ENCODE data around the gene CABLES1.
"Not testable (repeated sequence)": the region's sequence is repeated elsewhere in the genome, so short reads cannot be mapped to it uniquely, and the experiment has no call there.

The CABLES1 gene

GRCh38 chr18:23241833-23242496 lies 106.7 kb downstream of the CABLES1 start:
- not testable (repeated sequence) for DNase-seq (ENCODE audit: low read depth in 3 of 3)

DNA sequence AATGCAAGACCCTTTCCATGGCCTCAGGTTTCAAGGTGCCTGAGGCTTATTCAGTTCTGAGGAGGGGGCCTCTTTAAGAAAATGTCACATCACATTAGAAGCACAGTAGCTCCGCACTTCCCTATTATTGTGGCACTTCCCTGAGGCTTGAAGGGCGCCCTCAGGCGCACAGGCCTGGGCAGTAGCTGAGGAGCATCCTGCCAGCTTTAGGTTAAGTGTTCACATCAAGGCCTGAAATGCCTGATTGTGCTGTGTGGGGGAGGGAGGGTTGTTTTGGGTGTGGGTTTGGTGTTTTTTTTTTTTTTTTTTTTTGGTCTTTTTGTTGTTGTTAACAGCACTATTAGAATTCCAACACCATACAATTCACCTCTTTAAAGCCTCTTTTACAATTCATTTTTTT lies 107.9 kb downstream of the CABLES1 start:
- no peak for DNase-seq (ENCODE audit: low read depth in 3 of 3)

- no peak for DNase-seq (ENCODE audit: low read depth in 3 of 3)
Observed at GRCh38 chr18:23243816-23244215, 108.5 kb downstream of the CABLES1 start.

DNA sequence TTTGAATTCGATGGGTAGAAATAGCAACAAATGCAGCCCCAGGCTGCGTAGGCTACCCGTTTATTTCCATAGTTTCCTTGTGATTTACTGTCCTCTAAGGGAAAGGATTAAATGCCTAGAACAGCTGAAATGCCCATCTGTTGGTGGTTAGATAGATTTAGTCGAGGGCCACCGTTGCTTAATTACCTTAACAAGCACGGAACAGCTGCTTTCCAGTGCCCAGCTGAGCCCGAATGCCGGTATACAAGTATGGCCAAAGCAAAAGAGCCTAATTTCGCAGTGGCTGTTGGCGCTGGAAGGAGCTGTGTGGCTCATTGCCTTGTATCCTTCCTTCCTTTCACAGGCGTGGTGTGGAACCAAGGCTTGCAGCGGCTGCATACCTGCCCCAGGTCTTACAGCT lies 109.1 kb downstream of the CABLES1 start:
- no peak for DNase-seq (ENCODE audit: low read depth in 3 of 3)

DNA sequence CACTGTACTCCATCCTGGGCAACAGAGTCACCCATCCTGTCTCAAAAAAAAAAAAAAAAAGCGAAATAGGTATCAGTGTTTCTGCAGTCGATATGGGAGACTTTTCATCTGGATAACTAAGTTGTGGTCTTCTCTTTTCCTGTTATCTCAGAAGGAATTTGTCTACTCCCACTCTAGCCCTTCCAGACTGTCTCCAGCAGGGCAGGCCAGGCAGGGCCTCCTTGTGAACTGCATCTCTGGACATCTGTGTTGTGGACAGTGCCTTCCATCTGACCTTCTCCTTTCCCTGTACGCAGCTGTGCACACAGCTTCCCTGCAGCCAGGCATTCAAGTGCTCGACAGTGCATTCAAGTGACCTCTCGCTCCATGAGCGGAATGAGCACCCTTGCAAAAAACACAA lies 110.2 kb downstream of the CABLES1 start:
- DNase-seq (ENCODE audit: low read depth in 3 of 3): no peak

DNA sequence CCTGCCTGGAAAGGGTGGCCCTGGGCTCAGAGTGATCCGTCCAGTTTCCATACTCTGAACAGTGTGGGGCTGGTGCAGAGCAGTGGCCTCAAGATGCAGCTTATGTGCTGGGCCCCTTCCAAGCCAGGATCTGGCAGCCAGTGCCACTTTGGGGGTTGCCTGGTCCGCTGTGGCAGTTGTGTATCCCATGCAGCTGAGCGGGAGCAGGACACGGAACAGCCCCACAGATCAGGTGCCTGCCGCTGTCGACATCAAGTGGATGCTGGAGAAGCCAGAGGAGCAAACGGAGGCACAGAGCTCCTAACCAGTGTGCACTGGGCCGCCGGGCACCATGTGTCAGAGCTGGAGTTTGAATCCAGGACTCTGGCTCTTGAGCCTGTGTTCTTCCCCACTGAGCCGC lies 112.0 kb downstream of the CABLES1 start:
- no peak for DNase-seq (ENCODE audit: low read depth in 3 of 3)

DNA sequence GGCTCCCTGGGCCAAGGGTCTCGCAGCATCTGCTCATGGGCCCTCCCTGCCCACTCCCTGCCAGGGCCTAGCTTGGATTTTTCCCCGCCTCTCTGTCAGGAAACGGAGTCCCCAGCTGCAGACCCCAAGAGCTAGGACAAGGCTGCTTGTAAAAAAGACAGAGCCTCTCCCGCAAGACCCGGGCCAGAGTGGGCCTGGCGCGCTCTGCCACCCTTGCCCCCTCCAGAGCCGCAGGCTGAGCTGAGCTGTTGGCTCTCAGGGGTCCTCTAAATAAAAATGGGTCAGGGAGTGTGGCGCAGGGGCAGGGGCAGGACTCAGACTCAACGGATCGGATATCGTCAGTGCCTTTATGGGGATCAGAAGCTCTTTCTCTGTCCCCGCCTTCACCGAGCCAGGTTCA lies 112.6 kb downstream of the CABLES1 start:
- no peak for DNase-seq (ENCODE audit: low read depth in 3 of 3)

- DNase-seq (ENCODE audit: low read depth in 3 of 3): no peak
Observed at GRCh38 chr18:23248826-23249225, 113.5 kb downstream of the CABLES1 start.

GRCh38 chr18:23249348-23249747 lies 114.1 kb downstream of the CABLES1 start:
- no peak for DNase-seq (ENCODE audit: low read depth in 3 of 3)

- no peak for DNase-seq (ENCODE audit: low read depth in 3 of 3)
Observed at GRCh38 chr18:23250893-23251656, 115.8 kb downstream of the CABLES1 start.

DNA sequence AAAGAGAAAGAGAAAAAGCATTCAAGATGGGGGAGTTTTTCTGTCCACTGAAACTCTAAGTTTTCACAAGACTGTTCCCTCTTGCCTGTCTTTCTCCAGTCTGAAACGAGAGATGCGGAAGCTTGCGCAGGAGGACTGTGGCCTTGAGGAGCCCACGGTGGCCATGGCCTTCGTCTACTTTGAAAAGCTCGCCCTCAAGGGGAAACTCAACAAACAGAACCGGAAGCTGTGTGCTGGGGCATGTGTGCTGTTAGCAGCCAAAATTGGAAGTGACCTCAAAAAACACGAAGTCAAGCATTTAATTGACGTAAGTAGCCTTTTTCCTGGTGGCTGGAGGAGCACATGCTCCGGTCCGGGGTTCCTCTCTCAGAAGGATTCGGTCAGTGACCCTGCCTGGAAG lies 118.3 kb downstream of the CABLES1 start:
- no peak for DNase-seq (ENCODE audit: low read depth in 3 of 3)

GRCh38 chr18:23257137-23257536 lies 121.9 kb downstream of the CABLES1 start:
- DNase-seq (ENCODE audit: low read depth in 3 of 3): no peak

- no peak for DNase-seq (ENCODE audit: low read depth in 3 of 3)
Observed at GRCh38 chr18:23257686-23258565, 122.6 kb downstream of the CABLES1 start.

GRCh38 chr18:23258566-23259469 lies 123.5 kb downstream of the CABLES1 start:
- no peak for DNase-seq (ENCODE audit: low read depth in 3 of 3)

GRCh38 chr18:23259701-23260681 lies 124.7 kb downstream of the CABLES1 start:
- DNase-seq (ENCODE audit: low read depth in 3 of 3): no peak

DNA sequence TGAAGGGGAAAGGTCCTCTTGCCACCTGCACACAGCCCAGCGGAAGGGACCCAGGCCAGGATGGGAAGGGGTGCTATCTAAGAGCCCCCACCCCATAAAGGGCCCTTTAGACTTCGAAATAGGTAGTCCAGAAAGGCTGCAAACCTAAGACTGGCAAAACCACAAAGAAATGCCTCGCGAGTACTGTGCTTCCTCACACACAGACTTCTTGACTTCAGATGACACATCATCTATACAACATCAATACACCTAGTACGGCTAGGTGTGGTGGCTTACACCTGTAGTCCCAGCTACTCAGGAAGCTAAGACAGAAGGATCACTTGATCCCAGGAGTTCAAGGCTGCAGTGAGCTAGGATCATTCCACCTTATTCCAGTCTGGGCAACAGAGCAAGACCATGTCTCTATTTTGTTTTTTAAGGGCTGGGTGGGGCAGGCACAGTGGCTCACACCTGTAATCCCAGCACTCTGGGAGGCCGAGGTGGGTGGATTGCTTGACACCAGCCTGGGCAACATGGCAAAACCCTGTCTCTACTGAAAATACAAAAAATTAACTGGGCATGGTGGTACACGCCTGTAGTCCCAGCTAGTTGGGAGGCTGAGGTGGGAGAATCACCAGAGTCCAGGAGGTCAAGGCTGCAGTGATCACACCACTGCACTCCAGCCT lies 125.8 kb downstream of the CABLES1 start:
- DNase-seq (ENCODE audit: low read depth in 3 of 3): no peak

DNA sequence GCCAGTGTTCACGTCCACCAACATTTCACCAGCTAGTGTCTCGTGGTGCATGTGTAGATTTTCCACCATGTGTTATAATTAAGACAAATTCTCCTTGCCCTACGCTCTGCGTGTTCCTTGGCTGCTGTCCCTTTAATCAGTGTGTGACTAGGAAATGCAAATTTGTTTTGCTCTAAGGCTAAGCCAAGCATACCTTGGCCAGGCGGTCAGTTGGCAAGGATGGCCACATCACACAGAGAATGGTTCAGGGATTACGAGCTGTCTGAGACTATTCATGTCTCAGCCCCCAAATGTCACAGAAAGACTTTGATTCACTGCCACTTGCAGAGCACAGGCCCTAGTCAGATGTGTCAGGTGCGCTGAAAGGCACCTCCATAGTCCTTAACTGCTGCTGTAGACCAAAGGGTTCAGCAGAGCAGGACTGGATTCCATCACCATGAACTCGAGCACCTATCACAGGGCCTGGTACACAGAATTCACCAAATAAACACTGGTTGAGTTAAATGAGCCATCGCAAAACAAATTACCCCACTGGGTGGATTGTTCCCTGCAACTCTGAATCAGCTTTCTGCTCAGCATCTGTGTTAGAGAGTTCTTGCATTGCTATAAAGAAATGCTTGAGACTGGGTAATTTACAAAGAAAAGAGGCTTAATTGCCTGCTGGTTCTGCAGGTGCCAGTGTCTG lies 128.4 kb downstream of the CABLES1 start:
- DNase-seq (ENCODE audit: low read depth in 3 of 3): no peak

GRCh38 chr18:23265682-23266399 lies 130.6 kb downstream of the CABLES1 start:
- DNase-seq (ENCODE audit: low read depth in 3 of 3): no peak

Data from stimulated activated CD4-positive, alpha-beta T cell treated with anti-CD3 and anti-CD28 coated beads, TNF-alpha, amount 100 ng/mL, for 24 hours (primary cell).